Measurements from ENCODE around the gene LMTK3. TPM values are rescaled to one million over a fixed set of nuclear protein-coding genes. Genes with fewer than 3 reads are reported as not detected.

The LMTK3 gene
- total RNA-seq, 1 donor from 2014 or later: 0.32 TPM

DNA sequence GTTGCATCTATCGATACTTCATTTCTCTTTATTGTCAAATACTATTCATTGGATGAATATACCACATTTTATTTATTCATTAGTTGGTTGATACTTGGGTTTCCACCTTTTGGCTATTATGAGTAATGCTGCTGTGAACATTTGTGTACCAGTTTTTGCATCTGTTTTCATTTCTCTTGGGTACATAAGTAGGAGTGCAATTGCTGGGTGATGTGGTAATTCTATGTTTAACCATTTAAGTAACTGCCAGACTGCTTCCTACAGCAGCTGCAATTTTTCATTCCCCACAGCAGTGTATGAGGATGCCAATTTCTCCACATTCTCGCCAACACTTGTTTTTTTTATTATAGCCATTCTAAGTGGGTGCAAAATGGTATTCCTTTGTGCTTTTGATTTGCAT is 53.6 kb downstream of the LMTK3 start:
- TF ChIP-seq, protein P1, sequence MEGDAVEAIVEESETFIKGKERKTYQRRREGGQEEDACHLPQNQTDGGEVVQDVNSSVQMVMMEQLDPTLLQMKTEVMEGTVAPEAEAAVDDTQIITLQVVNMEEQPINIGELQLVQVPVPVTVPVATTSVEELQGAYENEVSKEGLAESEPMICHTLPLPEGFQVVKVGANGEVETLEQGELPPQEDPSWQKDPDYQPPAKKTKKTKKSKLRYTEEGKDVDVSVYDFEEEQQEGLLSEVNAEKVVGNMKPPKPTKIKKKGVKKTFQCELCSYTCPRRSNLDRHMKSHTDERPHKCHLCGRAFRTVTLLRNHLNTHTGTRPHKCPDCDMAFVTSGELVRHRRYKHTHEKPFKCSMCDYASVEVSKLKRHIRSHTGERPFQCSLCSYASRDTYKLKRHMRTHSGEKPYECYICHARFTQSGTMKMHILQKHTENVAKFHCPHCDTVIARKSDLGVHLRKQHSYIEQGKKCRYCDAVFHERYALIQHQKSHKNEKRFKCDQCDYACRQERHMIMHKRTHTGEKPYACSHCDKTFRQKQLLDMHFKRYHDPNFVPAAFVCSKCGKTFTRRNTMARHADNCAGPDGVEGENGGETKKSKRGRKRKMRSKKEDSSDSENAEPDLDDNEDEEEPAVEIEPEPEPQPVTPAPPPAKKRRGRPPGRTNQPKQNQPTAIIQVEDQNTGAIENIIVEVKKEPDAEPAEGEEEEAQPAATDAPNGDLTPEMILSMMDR (IDR thresholded peaks at IDR 0.05): no peak
- H3K4me1 Mint-ChIP-seq (ENCODE audit: unreplicated experiment): peaks cover 2% of the 10 kb centered on the region
- DNase-seq (ENCODE audit: extremely low spot score, unreplicated experiment): no peak
- H3K27me3 Mint-ChIP-seq (ENCODE audit: unreplicated experiment): no peaks in the 10 kb centered on the region
- no peak overlapping the region for H3K4me3 Mint-ChIP-seq (ENCODE audit: unreplicated experiment)
- no peak overlapping the region for H3K27ac Mint-ChIP-seq (ENCODE audit: unreplicated experiment)
- H3K9me3 Mint-ChIP-seq (ENCODE audit: unreplicated experiment): no peaks in the 10 kb centered on the region
- H3K36me3 Mint-ChIP-seq (ENCODE audit: unreplicated experiment): peaks cover 12% of the 10 kb centered on the region

- TF ChIP-seq, protein P1 (IDR thresholded peaks at IDR 0.05): no peak
- no peak for DNase-seq (ENCODE audit: extremely low spot score, unreplicated experiment)
- Mint-ChIP-seq H3K9me3 (ENCODE audit: unreplicated experiment) (no peaks in the 10 kb centered on the region), H3K36me3 (ENCODE audit: unreplicated experiment) (peaks cover 14% of the 10 kb centered on the region), H3K4me3 (ENCODE audit: unreplicated experiment) (no peak overlapping the region), H3K27me3 (ENCODE audit: unreplicated experiment) (no peaks in the 10 kb centered on the region), H3K27ac (ENCODE audit: unreplicated experiment) (no peak overlapping the region), H3K4me1 (ENCODE audit: unreplicated experiment) (peaks cover 2% of the 10 kb centered on the region)
Measured at GRCh38 chr19:48456864-48457263, 54.8 kb downstream of the LMTK3 start.

DNA sequence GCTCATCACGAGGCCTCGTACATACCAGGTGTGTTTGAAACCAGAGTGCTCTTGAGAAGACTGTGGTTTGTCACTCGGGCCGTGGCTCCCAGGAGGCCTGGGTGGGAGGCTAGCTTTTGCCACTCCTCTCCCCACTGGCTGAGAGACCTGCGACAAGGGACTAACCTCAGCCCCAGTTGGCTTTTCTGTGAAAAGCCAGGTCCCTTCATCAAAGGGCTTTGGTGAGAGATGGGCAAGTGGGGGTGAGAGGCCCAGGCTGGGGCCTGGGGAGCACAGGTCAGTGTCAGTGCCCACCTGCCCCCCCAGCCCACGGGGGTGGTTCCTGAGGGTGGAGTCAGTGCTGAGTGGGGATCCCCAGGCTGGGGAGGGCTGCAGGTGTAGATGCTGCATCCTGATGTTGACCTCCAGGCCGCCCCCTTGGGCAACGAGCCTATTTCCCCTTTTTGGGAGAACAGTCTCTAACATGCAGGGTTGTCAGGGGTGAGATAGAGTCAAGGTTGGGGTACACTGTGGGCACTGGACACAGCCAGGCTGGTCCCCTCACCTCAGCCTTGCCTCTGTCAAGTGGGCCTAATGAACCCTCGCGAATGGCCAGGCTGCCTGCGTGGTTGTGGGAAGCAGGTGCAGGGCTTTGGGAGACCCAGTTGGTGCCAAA is 55.6 kb downstream of the LMTK3 start:
- Mint-ChIP-seq H3K27me3 (ENCODE audit: unreplicated experiment) (no peaks in the 10 kb centered on the region), H3K9me3 (ENCODE audit: unreplicated experiment) (no peaks in the 10 kb centered on the region), H3K4me3 (ENCODE audit: unreplicated experiment) (no peak overlapping the region), H3K4me1 (ENCODE audit: unreplicated experiment) (peaks cover 2% of the 10 kb centered on the region), H3K36me3 (ENCODE audit: unreplicated experiment) (peaks cover 17% of the 10 kb centered on the region), H3K27ac (ENCODE audit: unreplicated experiment) (no peak overlapping the region)
- TF ChIP-seq, protein P1 (IDR thresholded peaks at IDR 0.05): no peak
- DNase-seq (ENCODE audit: extremely low spot score, unreplicated experiment): no peak

DNA sequence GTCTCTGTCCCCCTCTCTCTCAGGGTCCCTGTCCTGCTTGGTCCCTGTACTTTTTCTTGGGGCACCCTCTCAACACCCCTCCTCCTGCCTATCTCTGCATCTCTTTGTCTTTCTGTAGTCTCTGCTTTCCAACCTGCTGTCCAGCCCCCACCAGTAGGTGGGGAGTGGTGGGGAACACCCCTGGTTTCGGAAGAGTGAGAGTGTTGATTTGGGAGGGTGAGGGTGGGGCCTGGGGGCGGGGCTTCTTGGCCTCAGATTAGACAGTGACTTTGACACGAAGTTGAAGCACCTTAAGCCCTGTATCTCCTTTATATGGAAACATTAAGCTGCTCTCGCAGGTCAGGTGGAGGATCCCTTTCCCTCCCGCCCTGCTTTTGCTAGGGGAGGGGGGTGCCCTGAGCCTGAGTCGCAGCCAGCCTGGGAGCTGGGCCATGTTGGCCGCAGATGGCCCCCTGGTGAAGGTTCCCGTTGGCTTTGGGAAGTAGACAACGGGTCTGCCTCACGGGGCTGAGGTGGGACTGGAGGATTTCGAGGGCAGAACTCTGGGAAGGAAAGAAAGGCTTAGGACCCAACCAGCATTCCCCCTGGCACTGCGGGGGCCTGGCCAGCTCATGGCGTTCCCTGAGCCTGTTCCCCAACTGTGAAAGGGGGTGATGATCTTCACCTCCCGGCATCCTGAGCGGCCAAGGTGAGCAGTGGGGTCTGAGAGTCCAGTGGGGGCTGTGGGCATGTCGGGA is 56.3 kb downstream of the LMTK3 start, which contains the start of gene KCNJ14:
KCNJ14 (plus strand) TSS at position 404 of the 737 bp plus-strand sequence. CDS start 6,151 bp downstream, outside the sequence.
- Mint-ChIP-seq H3K4me1 (ENCODE audit: unreplicated experiment) (peaks cover 2% of the 10 kb centered on the region), H3K4me3 (ENCODE audit: unreplicated experiment) (no peak within 1 kb of the TSS), H3K27me3 (ENCODE audit: unreplicated experiment) (no peaks in the 10 kb centered on the region), H3K27ac (ENCODE audit: unreplicated experiment) (no peak within 1 kb of the TSS), H3K9me3 (ENCODE audit: unreplicated experiment) (no peaks in the 10 kb centered on the region), H3K36me3 (ENCODE audit: unreplicated experiment) (peaks cover 17% of the 10 kb centered on the region)
- DNase-seq (ENCODE audit: extremely low spot score, unreplicated experiment): no peak
- TF ChIP-seq, protein P1 (IDR thresholded peaks at IDR 0.05): no peak

GRCh38 chr19:48454150-48454730 is 57.4 kb downstream of the LMTK3 start:
- H3K36me3 Mint-ChIP-seq (ENCODE audit: unreplicated experiment): peaks cover 22% of the 10 kb centered on the region
- H3K4me1 Mint-ChIP-seq (ENCODE audit: unreplicated experiment): peaks cover 2% of the 10 kb centered on the region
- TF ChIP-seq, protein P1 (IDR thresholded peaks at IDR 0.05): no peak
- no peak for DNase-seq (ENCODE audit: extremely low spot score, unreplicated experiment)
- no peaks in the 10 kb centered on the region for H3K9me3 Mint-ChIP-seq (ENCODE audit: unreplicated experiment)
- H3K4me3 Mint-ChIP-seq (ENCODE audit: unreplicated experiment): no peak overlapping the region
- no peaks in the 10 kb centered on the region for H3K27me3 Mint-ChIP-seq (ENCODE audit: unreplicated experiment)
- H3K27ac Mint-ChIP-seq (ENCODE audit: unreplicated experiment): no peak overlapping the region

All from osteocyte (in vitro differentiated cells).